Tibial nerve (tissue), 4 donors: ENCODE data around the gene NFATC2. TPM values are rescaled to one million over a fixed set of nuclear protein-coding genes. Genes with fewer than 3 reads are reported as not detected.
A peak's percentile ranks its signal among the peaks of the same experiment; 100 is the strongest.

Experiments
- DNase-seq, 2 donors: peaks; one replicate each; pipeline ENCODE4 v3.0.0-alpha.2; 2019; ENCODE audit warnings: low spot score in 2 of 2
- H3K27ac ChIP-seq, 4 donors: fragments of 200-600 bp; sonication (generic) in 3 of 4; one replicate each; pipeline ENCODE4 v1.5.1; 2017 to 2019; ENCODE audit warnings: mild to moderate bottlenecking in 1 of 4
- H3K27me3 ChIP-seq, 2 donors: fragments of 200-600 bp; sonication (generic) in 1 of 2; one replicate each; pipeline versions ENCODE4 v1.5.1 to v1.6.0; 2017 to 2019
- H3K36me3 ChIP-seq, 3 donors: fragments of 200-600 bp; sonication (generic); one replicate each; pipeline ENCODE4 v1.5.1; 2018 to 2019
- H3K4me1 ChIP-seq, 4 donors: fragments of 200-600 bp; sonication (generic) in 3 of 4; one replicate each; pipeline ENCODE4 v1.5.1; 2017 to 2019
- H3K4me3 ChIP-seq, 4 donors: fragments of 200-600 bp; sonication (generic) in 3 of 4; one replicate each; pipeline ENCODE4 v1.5.1; 2017 to 2019; ENCODE audit warnings: mild to moderate bottlenecking in 1 of 4, moderate library complexity in 1 of 4
- H3K9me3 ChIP-seq, 4 donors: fragments of 200-600 bp; sonication (generic) in 3 of 4; one replicate each; pipeline ENCODE4 v1.5.1; 2017 to 2019
- CTCF ChIP-seq, 5 experiments: fragments of 200-600 bp in 3 of 5; fragments of 450-650 bp in 2 of 5; sonication (generic) in 3 of 5; IDR thresholded peaks; one replicate each; pipeline ENCODE4 v1.5.1; 2016 to 2019; ENCODE audit warnings: antibody characterized with exemption in 5 of 5, mild to moderate bottlenecking in 3 of 5, moderate library complexity in 2 of 5
- EP300 ChIP-seq, 2 donors: sonication (generic); formaldehyde crosslinking; IDR thresholded peaks; one replicate each; pipeline ENCODE4 v1.6.1; 2017; ENCODE audit warnings: antibody characterized with exemption in 2 of 2, mild to moderate bottlenecking in 1 of 2
- POLR2A ChIP-seq, 2 donors: fragments of 450-650 bp; IDR thresholded peaks; one replicate each; pipeline ENCODE4 v1.6.1; 2017; ENCODE audit warnings: antibody characterized with exemption in 2 of 2, mild to moderate bottlenecking in 2 of 2, moderate library complexity in 2 of 2
- WGBS, 2 donors: methylation state at CpG; one replicate each; pipeline ENCODE4 v1.1.5; 2018; 5-methylcytosine and 5-hydroxymethylcytosine counted together
- total RNA-seq, 4 donors: library from RNA; depleted of rRNA; stranded (reverse); fragments of >200 nt; gene quantifications; one replicate each; pipeline ENCODE4 v1.1.0, GENCODE V29; 2016

Gene NFATC2
- total RNA-seq, 4 donors from 2014 or later, result 6.0 to 11.5 (median 7.7) TPM

GRCh38 chr20:51487076-51487475, 55.4 kb downstream of the NFATC2 start:
- no peaks in the 10 kb centered on the region for H3K27me3 ChIP-seq
- 62 to 80% methylated on average over 4 to 7 of the region's 7 CpGs for WGBS, 2 donors
- H3K9me3 ChIP-seq, result no peaks in the 10 kb centered on the region
- H3K4me3 ChIP-seq, result no peak overlapping the region
- H3K36me3 ChIP-seq, result no peaks in the 10 kb centered on the region
- no peak for DNase-seq
- TF ChIP-seq EP300 (IDR thresholded peaks at IDR 0.05), result no peak
- H3K4me1 ChIP-seq, result peaks cover 0 to 41% (median 0%) of the 10 kb centered on the region in 4 donors
- H3K27ac ChIP-seq, result peak overlapping the region in 2 of 4 donors; percentile 46 to 54

- Histone ChIP-seq H3K9me3 (no peaks in the 10 kb centered on the region), H3K36me3 (no peaks in the 10 kb centered on the region), H3K4me3 (no peak overlapping the region), H3K27me3 (no peaks in the 10 kb centered on the region), H3K4me1 (peaks cover 0 to 35% (median 0%) of the 10 kb centered on the region in 4 donors), H3K27ac (peak overlapping the region in 2 of 4 donors; percentile 46 to 54)
- no peak for DNase-seq
- WGBS, 2 donors, result 72 to 80% methylated on average over 12 of the region's 12 CpGs
- no peak for TF ChIP-seq EP300 (IDR thresholded peaks at IDR 0.05)
- TF ChIP-seq CTCF (IDR thresholded peaks at IDR 0.05), result no peak
- TF ChIP-seq POLR2A (IDR thresholded peaks at IDR 0.05), result no peak
These were observed 56.1 kb downstream of the NFATC2 start for GRCh38 chr20:51486197-51487005.

GRCh38 chr20:51484831-51485230, 57.7 kb downstream of the NFATC2 start:
- Histone ChIP-seq H3K9me3 (no peaks in the 10 kb centered on the region), H3K36me3 (no peaks in the 10 kb centered on the region), H3K4me3 (no peak overlapping the region), H3K27ac (peak overlapping the region in 1 of 4 donors; percentile 67), H3K27me3 (no peaks in the 10 kb centered on the region), H3K4me1 (peaks cover 0 to 32% (median 0%) of the 10 kb centered on the region in 4 donors)
- no peak for TF ChIP-seq CTCF (IDR thresholded peaks at IDR 0.05)
- 89 to 92% methylated on average over 4 of the region's 4 CpGs for WGBS, 2 donors
- no peak for DNase-seq

GRCh38 chr20:51484141-51484815, 58.2 kb downstream of the NFATC2 start:
- no peaks in the 10 kb centered on the region for H3K36me3 ChIP-seq
- peak overlapping the region in 1 of 4 donors; percentile 67 for H3K27ac ChIP-seq
- H3K4me1 ChIP-seq, result peaks cover 0 to 32% (median 0%) of the 10 kb centered on the region in 4 donors
- DNase-seq, result no peak
- WGBS, 2 donors, result 58 to 61% methylated on average over 16 of the region's 16 CpGs
- peak in 1 of 2 donors; percentile 52 for TF ChIP-seq EP300 (IDR thresholded peaks at IDR 0.05)
- no peak for TF ChIP-seq CTCF (IDR thresholded peaks at IDR 0.05)
- H3K4me3 ChIP-seq, result no peak overlapping the region
- H3K9me3 ChIP-seq, result no peaks in the 10 kb centered on the region
- no peaks in the 10 kb centered on the region for H3K27me3 ChIP-seq

GRCh38 chr20:51482836-51483473, 59.6 kb downstream of the NFATC2 start:
- TF ChIP-seq POLR2A (IDR thresholded peaks at IDR 0.05), result no peak
- no peak for TF ChIP-seq CTCF (IDR thresholded peaks at IDR 0.05)
- TF ChIP-seq EP300 (IDR thresholded peaks at IDR 0.05), result no peak
- H3K27ac ChIP-seq, result no peak overlapping the region
- no peaks in the 10 kb centered on the region for H3K27me3 ChIP-seq
- H3K4me3 ChIP-seq, result no peak overlapping the region
- peaks cover 0 to 24% (median 0%) of the 10 kb centered on the region in 4 donors for H3K4me1 ChIP-seq
- no peaks in the 10 kb centered on the region for H3K9me3 ChIP-seq
- DNase-seq, result no peak
- no peaks in the 10 kb centered on the region for H3K36me3 ChIP-seq
- WGBS, 2 donors, result 88% methylated on average over 15 of the region's 15 CpGs
